ENCODE measurements around the gene TRIM71. TPM values are rescaled to one million over a fixed set of nuclear protein-coding genes. Genes with fewer than 3 reads are reported as not detected.
A peak's percentile ranks its signal among the peaks of the same experiment; 100 is the strongest.

TRIM71 gene
- total and polyA plus RNA-seq, 2 of the 13 experiments (the other 11 are each of a cell fraction or from before 2014, with no cell fraction given) = 21.7 to 76.9 TPM

DNA sequence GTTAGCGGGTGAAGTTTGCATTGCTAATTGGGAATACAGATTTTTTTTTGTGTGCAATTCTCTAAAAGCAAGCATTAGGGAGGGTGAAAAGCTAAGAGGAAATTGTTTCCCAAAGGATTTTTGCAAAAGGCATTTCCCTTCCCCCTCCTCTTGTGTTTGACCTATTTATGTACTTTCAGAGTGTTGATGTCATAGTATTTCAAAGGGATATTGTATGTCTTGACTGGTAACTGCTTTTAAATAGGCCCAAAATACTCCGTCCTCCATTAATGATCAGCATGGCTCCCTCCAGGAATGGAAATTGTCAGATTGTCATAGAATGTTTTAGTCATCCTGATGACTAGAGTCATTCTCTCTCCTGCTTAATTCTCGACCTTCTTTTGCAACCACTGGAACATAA, 32.4 kb downstream of the TRIM71 start (continued):
- TF ChIP-seq, protein P1, sequence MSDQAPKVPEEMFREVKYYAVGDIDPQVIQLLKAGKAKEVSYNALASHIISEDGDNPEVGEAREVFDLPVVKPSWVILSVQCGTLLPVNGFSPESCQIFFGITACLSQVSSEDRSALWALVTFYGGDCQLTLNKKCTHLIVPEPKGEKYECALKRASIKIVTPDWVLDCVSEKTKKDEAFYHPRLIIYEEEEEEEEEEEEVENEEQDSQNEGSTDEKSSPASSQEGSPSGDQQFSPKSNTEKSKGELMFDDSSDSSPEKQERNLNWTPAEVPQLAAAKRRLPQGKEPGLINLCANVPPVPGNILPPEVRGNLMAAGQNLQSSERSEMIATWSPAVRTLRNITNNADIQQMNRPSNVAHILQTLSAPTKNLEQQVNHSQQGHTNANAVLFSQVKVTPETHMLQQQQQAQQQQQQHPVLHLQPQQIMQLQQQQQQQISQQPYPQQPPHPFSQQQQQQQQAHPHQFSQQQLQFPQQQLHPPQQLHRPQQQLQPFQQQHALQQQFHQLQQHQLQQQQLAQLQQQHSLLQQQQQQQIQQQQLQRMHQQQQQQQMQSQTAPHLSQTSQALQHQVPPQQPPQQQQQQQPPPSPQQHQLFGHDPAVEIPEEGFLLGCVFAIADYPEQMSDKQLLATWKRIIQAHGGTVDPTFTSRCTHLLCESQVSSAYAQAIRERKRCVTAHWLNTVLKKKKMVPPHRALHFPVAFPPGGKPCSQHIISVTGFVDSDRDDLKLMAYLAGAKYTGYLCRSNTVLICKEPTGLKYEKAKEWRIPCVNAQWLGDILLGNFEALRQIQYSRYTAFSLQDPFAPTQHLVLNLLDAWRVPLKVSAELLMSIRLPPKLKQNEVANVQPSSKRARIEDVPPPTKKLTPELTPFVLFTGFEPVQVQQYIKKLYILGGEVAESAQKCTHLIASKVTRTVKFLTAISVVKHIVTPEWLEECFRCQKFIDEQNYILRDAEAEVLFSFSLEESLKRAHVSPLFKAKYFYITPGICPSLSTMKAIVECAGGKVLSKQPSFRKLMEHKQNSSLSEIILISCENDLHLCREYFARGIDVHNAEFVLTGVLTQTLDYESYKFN (CRISPR knock-in tag; conservative IDR thresholded peaks at IDR 0.05) = peak; percentile 46; the same call in 1 of the 2 replicates
- TF ChIP-seq RXRB (CRISPR knock-in tag; IDR thresholded peaks at IDR 0.05; ENCODE audit: borderline replicate concordance) (peak; percentile 39; the same call in 1 of the 2 replicates), CBX2 (IDR thresholded peaks at IDR 0.05; ENCODE audit: low read depth, low read length) (no peak), CBX2 (CRISPR knock-in tag; IDR thresholded peaks at IDR 0.05; ENCODE audit: low read depth) (no peak), GATA4 (IDR thresholded peaks at IDR 0.05; ENCODE audit: borderline replicate concordance, low read depth) (no peak), CREBL2 (CRISPR knock-in tag; IDR thresholded peaks at IDR 0.05; ENCODE audit: borderline replicate concordance) (no peak), ZNF639 (CRISPR knock-in tag; conservative IDR thresholded peaks at IDR 0.05) (no peak), FOXA3 (CRISPR knock-in tag; IDR thresholded peaks at IDR 0.05) (peak; percentile 32; the same call in 1 of the 2 replicates), POLR2AphosphoS5 (IDR thresholded peaks at IDR 0.05; ENCODE audit: low read depth, low read length) (peak; percentile 36; the same call in 1 of the 2 replicates), GLI4 (CRISPR knock-in tag; IDR thresholded peaks at IDR 0.05; ENCODE audit: borderline replicate concordance) (no peak), ZNF350 (CRISPR knock-in tag; IDR thresholded peaks at IDR 0.05; ENCODE audit: borderline replicate concordance, low read depth) (no peak), ZNF746 (CRISPR knock-in tag; IDR thresholded peaks at IDR 0.05) (no peak), NAIF1 (CRISPR knock-in tag; IDR thresholded peaks at IDR 0.05; ENCODE audit: borderline replicate concordance) (no peak), ELF3 (CRISPR knock-in tag; IDR thresholded peaks at IDR 0.05) (peak; percentile 66; the same call in 1 of the 2 replicates), CREB1 (IDR thresholded peaks at IDR 0.05) (0 out of 2 replicates have a peak, but pooled peaks have one; percentile 22), CREB1 (CRISPR knock-in tag; IDR thresholded peaks at IDR 0.05) (no peak; the same call in 1 of the 2 replicates), FOXP4 (CRISPR knock-in tag; IDR thresholded peaks at IDR 0.05) (0 out of 2 replicates have a peak, but pooled peaks have one; percentile 23), EP300 (IDR thresholded peaks at IDR 0.05; ENCODE audit: low read depth in 2 of 2, low read length in 2 of 2) (0 out of 4 replicates have a peak, but pooled peaks of 1 of the 2 experiments have one; percentile 30), EP300 (CRISPR knock-in tag; IDR thresholded peaks at IDR 0.05; ENCODE audit: borderline replicate concordance) (no peak), HCFC1 (IDR thresholded peaks at IDR 0.05; ENCODE audit: low read depth, low read length) (no peak), ADNP (CRISPR knock-in tag; IDR thresholded peaks at IDR 0.05) (no peak)
- TF ChIP-seq, protein P2, sequence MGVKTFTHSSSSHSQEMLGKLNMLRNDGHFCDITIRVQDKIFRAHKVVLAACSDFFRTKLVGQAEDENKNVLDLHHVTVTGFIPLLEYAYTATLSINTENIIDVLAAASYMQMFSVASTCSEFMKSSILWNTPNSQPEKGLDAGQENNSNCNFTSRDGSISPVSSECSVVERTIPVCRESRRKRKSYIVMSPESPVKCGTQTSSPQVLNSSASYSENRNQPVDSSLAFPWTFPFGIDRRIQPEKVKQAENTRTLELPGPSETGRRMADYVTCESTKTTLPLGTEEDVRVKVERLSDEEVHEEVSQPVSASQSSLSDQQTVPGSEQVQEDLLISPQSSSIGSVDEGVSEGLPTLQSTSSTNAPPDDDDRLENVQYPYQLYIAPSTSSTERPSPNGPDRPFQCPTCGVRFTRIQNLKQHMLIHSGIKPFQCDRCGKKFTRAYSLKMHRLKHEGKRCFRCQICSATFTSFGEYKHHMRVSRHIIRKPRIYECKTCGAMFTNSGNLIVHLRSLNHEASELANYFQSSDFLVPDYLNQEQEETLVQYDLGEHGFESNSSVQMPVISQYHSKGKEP (CRISPR knock-in tag; IDR thresholded peaks at IDR 0.05) = no peak

Measured in HepG2 (cell line).